IMR-90 (cell line): Measurements from ENCODE around the gene PLCG2. TPM values are rescaled to one million over a fixed set of nuclear protein-coding genes. Genes with fewer than 3 reads are reported as not detected.

ENCODE experiments used
- ATAC-seq: fragments of 200-7000 bp; cut with Tn5 transposase; 2 replicates; pipeline ENCODE4 v1.9.1; 2020; ENCODE audit warnings: low read depth, mild to moderate bottlenecking, moderate library complexity
- BruUV-seq: library from RNA; stranded (reverse); fragments of 400-500 nt; replicated peaks from 2 replicates; lab custom pipeline; 2021; lab: Mats Ljungman, UMichigan
- CTCF ChIA-PET: fragments of 300-600 bp; formaldehyde crosslinking; extraction: SDS; loops from one replicate; lab custom pipeline; 2021; ENCODE audit warnings: antibody characterized with exemption; lab: Yijun Ruan, JAX
- POLR2A ChIA-PET: fragments of 300-600 bp; sonication (Branson Sonifier 250); formaldehyde crosslinking; loops from one replicate; lab custom pipeline; 2022; ENCODE audit warnings: antibody characterized with exemption; ENCODE audit not compliant: unreplicated experiment; lab: Charles Lee
- DNase-seq: peaks from one replicate; pipeline ENCODE4 v3.0.0; 2013
- H2AFZ ChIP-seq: replicated peaks from 2 replicates; pipeline ENCODE3; 2013; ENCODE audit warnings: low read length, mild to moderate bottlenecking; ENCODE audit not compliant: poor library complexity
- H2AK5ac ChIP-seq: 2 replicates; pipeline ENCODE4 v1.6.1; 2013; ENCODE audit warnings: low read depth, low read length, inconsistent platforms
- H2AK9ac ChIP-seq: replicated peaks from 2 replicates; pipeline ENCODE3; 2013; ENCODE audit warnings: mild to moderate bottlenecking, low read depth, low read length, moderate library complexity; ENCODE audit not compliant: poor library complexity
- H2BK120ac ChIP-seq: 2 replicates; pipeline ENCODE4 v1.6.1; 2013; ENCODE audit warnings: low read depth, low read length, inconsistent platforms
- H2BK15ac ChIP-seq: 3 replicates; pipeline ENCODE4 v1.6.1; 2013; ENCODE audit warnings: low read depth, low read length, inconsistent platforms
- H2BK20ac ChIP-seq: 2 replicates; pipeline ENCODE4 v1.6.1; 2013; ENCODE audit warnings: low read depth, mild to moderate bottlenecking, inconsistent platforms, low read length, moderate library complexity
- H2BK5ac ChIP-seq: 2 replicates; pipeline ENCODE4 v1.6.1; 2013; ENCODE audit warnings: mild to moderate bottlenecking, low read depth, low read length, inconsistent platforms; ENCODE audit not compliant: poor library complexity, severe bottlenecking
- H3K14ac ChIP-seq: replicated peaks from 2 replicates; pipeline ENCODE4 v1.6.1; 2013; ENCODE audit warnings: low read depth, low read length, inconsistent platforms
- H3K18ac ChIP-seq: 2 replicates; pipeline ENCODE4 v1.6.1; 2013; ENCODE audit warnings: low read depth, low read length, control low read depth
- H3K23ac ChIP-seq: 2 replicates; pipeline ENCODE4 v1.6.1; 2013; ENCODE audit warnings: low read depth, low read length, inconsistent platforms
- H3K27ac ChIP-seq: 2 replicates; pipeline ENCODE4 v1.5.1; 2013; ENCODE audit warnings: mild to moderate bottlenecking, control low read depth, low read length; ENCODE audit not compliant: insufficient read depth
- H3K27me3 ChIP-seq: 2 replicates; pipeline ENCODE4 v1.6.1; 2013; ENCODE audit warnings: low read length; ENCODE audit not compliant: control insufficient read depth, insufficient read depth
- H3K36me3 ChIP-seq: 2 replicates; pipeline ENCODE4 v1.6.1; 2013; ENCODE audit warnings: low read length, mixed read lengths; ENCODE audit not compliant: control insufficient read depth, insufficient read depth
- H3K4ac ChIP-seq: 2 replicates; pipeline ENCODE4 v1.6.1; 2013; ENCODE audit warnings: low read depth, low read length, inconsistent platforms
- H3K4me1 ChIP-seq: 2 replicates; pipeline ENCODE4 v1.6.1; 2013; ENCODE audit warnings: low read length, mixed read lengths; ENCODE audit not compliant: control insufficient read depth, insufficient read depth
- H3K4me2 ChIP-seq: 2 replicates; pipeline ENCODE4 v1.6.1; 2013; ENCODE audit warnings: low read depth, mild to moderate bottlenecking, control low read depth, low read length, moderate library complexity
- H3K4me3 ChIP-seq: 2 replicates; pipeline ENCODE4 v1.5.1; 2013; ENCODE audit warnings: low read depth, mild to moderate bottlenecking, control low read depth, low read length, moderate library complexity; ENCODE audit not compliant: insufficient read depth
- H3K56ac ChIP-seq: 2 replicates; pipeline ENCODE4 v1.6.1; 2013; ENCODE audit warnings: low read length, inconsistent platforms; ENCODE audit not compliant: insufficient read depth; ENCODE audit errors: extremely low read depth
- H3K79me1 ChIP-seq, 2 experiments: 2 replicates each; pipeline ENCODE4 v1.6.1; 2013; ENCODE audit warnings: low read length in 2 of 2, inconsistent platforms in 1 of 2, low read depth in 1 of 2
- H3K9ac ChIP-seq: 2 replicates; pipeline ENCODE4 v1.6.1; 2013; ENCODE audit warnings: low read depth, low read length, control low read depth
- H3K9me1 ChIP-seq: 2 replicates; pipeline ENCODE4 v1.6.1; 2013; ENCODE audit warnings: low read length, inconsistent platforms; ENCODE audit not compliant: insufficient read depth
- H3K9me3 ChIP-seq: 2 replicates; pipeline ENCODE4 v1.6.1; 2013; ENCODE audit warnings: low read length; ENCODE audit not compliant: control insufficient read depth, insufficient read depth
- H4K20me1 ChIP-seq: 2 replicates; pipeline ENCODE4 v1.6.1; 2013; ENCODE audit warnings: low read length, inconsistent platforms; ENCODE audit not compliant: insufficient read depth
- H4K5ac ChIP-seq: 2 replicates; pipeline ENCODE4 v1.6.1; 2013; ENCODE audit warnings: mild to moderate bottlenecking, low read depth, low read length, control low read depth
- H4K8ac ChIP-seq, 2 experiments: 2 replicates each; pipeline ENCODE4 v1.6.1; 2013; ENCODE audit warnings: low read depth in 2 of 2, low read length in 2 of 2, control low read depth in 1 of 2, inconsistent platforms in 1 of 2
- H4K91ac ChIP-seq: 2 replicates; pipeline ENCODE4 v1.6.1; 2013; ENCODE audit warnings: low read depth, low read length, inconsistent platforms; ENCODE audit not compliant: insufficient read depth
- CHD1 ChIP-seq: IDR thresholded peaks from 2 replicates; pipeline ENCODE4 v1.6.1; 2012; ENCODE audit warnings: low read depth, low read length, improper control_type of control experiment
- CTCF ChIP-seq: conservative IDR thresholded peaks from 2 replicates; pipeline ENCODE4 v1.5.1; 2012; ENCODE audit warnings: mild to moderate bottlenecking, low read depth, low read length, improper control_type of control experiment
- ELK1 ChIP-seq: fragments of 150-350 bp; IDR thresholded peaks from 2 replicates; pipeline ENCODE4 v1.6.1; 2016; ENCODE audit warnings: low read depth, mild to moderate bottlenecking, low read length, moderate library complexity, borderline replicate concordance
- FOS ChIP-seq: fragments of 150-350 bp; IDR thresholded peaks from 2 replicates; pipeline ENCODE4 v1.6.1; 2016; ENCODE audit warnings: low read depth, low read length
- MAFK ChIP-seq: IDR thresholded peaks from 2 replicates; pipeline ENCODE4 v1.6.1; 2012; ENCODE audit warnings: low read depth, low read length, improper control_type of control experiment
- MAZ ChIP-seq: IDR thresholded peaks from 2 replicates; pipeline ENCODE4 v1.6.1; 2012; ENCODE audit warnings: low read depth, mild to moderate bottlenecking, low read length, improper control_type of control experiment, moderate library complexity, borderline replicate concordance
- MXI1 ChIP-seq: IDR thresholded peaks from 2 replicates; pipeline ENCODE4 v1.6.1; 2012; ENCODE audit warnings: low read depth, mild to moderate bottlenecking, low read length, moderate library complexity, borderline replicate concordance
- NFE2L2 ChIP-seq: fragments of 150-350 bp; IDR thresholded peaks from 2 replicates; pipeline ENCODE4 v1.6.1; 2016; ENCODE audit warnings: low read depth, mild to moderate bottlenecking, low read length
- POLR2A ChIP-seq: IDR thresholded peaks from 2 replicates; pipeline ENCODE4 v1.6.1; 2012; ENCODE audit warnings: mild to moderate bottlenecking, low read depth, low read length
- RAD21 ChIP-seq: IDR thresholded peaks from 2 replicates; pipeline ENCODE4 v1.6.1; 2012; ENCODE audit warnings: low read length, improper control_type of control experiment
- RCOR1 ChIP-seq: IDR thresholded peaks from 2 replicates; pipeline ENCODE4 v1.6.1; 2012; ENCODE audit warnings: mild to moderate bottlenecking, low read length, improper control_type of control experiment; ENCODE audit not compliant: insufficient replicate concordance
- RFX5 ChIP-seq: IDR thresholded peaks from 2 replicates; pipeline ENCODE4 v1.8.0; 2012; ENCODE audit warnings: low read depth, mild to moderate bottlenecking, low read length, moderate library complexity
- SMC3 ChIP-seq: fragments of 150-350 bp; IDR thresholded peaks from 2 replicates; pipeline ENCODE4 v1.6.1; 2016; ENCODE audit warnings: low read depth, mild to moderate bottlenecking, antibody characterized with exemption, low read length, moderate library complexity
- USF2 ChIP-seq: fragments of 150-350 bp; IDR thresholded peaks from 2 replicates; pipeline ENCODE4 v1.6.1; 2017; ENCODE audit warnings: mild to moderate bottlenecking, antibody characterized with exemption, low read length, low read depth
- WGBS, 2 experiments: methylation state at CpG; one replicate each; pipeline versions ENCODE4 v1.1.5 to v1.1.7; 2013; ENCODE audit warnings: missing lambda C conversion rate in 2 of 2; ENCODE audit not compliant: insufficient read length in 1 of 2; ENCODE audit errors: extremely low coverage in 2 of 2; 5-methylcytosine and 5-hydroxymethylcytosine counted together
- dilution Hi-C: fragments of 300-500 bp; cut with HindIII; formaldehyde crosslinking; loops from one replicate; pipeline ENCODE4 v1.14.3; 2018; ENCODE audit warnings: low sequenced_read_pairs; ENCODE audit not compliant: unreplicated experiment
- in situ Hi-C: fragments of 300-500 bp; cut with MboI; formaldehyde crosslinking; loops from 3 replicates; pipeline ENCODE4 v1.14.3; 2019; ENCODE audit warnings: low sequenced_read_pairs, inconsistent platforms, mixed read lengths
- intact Hi-C: fragments of 100-400 bp; cut with micrococcal nuclease; formaldehyde crosslinking; loops from 2 replicates; pipeline ENCODE4 v1.10.0; 2022
- polyA plus RNA-seq, 3 experiments: library from polyadenylated mRNA; depleted of rRNA; stranded (reverse); fragments of >200 nt; gene quantifications; 2 replicates each; pipeline ENCODE4 v1.2.3, GENCODE V29; 2012; ENCODE audit warnings: low replicate concordance in 1 of 3
- total RNA-seq: library from RNA; depleted of rRNA; stranded (reverse); fragments of >200 nt; gene quantifications from 2 replicates; pipeline ENCODE4 v1.2.3, GENCODE V29; 2012

The PLCG2 gene
- total and polyA plus RNA-seq, 2 of the 4 experiments (the other 2 are of a cell fraction) = 0.14 to 0.18 TPM

- no peak overlapping the region for H2BK15ac ChIP-seq
- peak overlapping the region; percentile 99 for H4K5ac ChIP-seq
- no peak overlapping the region; the same call in 1 of the 2 replicates for H2AK5ac ChIP-seq
- 100% methylated on average over 3 of the region's 33 CpGs; no CpG with 5 or more reads in 1 of the 2 experiments for WGBS, 2 experiments
- no peaks in the 10 kb centered on the region for H3K79me1 ChIP-seq
- no peak overlapping the region for H3K23ac ChIP-seq
- ATAC-seq (peak; percentile 97), DNase-seq (peak; percentile 31)
- in situ Hi-C loops = loop anchor here (25.0 kb wide), 2 partner anchors 709 to 1559 kb away; partner anchors contain the start of gene ATMIN
- no peak overlapping the region for H2BK5ac ChIP-seq
- dilution Hi-C loops = no loop called here
- 0 out of 2 replicates have a peak overlapping the region, but pooled peaks have one; percentile 31 for H4K91ac ChIP-seq
- H3K18ac ChIP-seq = no peak overlapping the region
- no peak overlapping the region for H2BK120ac ChIP-seq
- H4K20me1 ChIP-seq = no peaks in the 10 kb centered on the region
- no peak overlapping the region for H3K56ac ChIP-seq
- peak overlapping the region; percentile 98 to 100 for H4K8ac ChIP-seq
- H3K9ac ChIP-seq = no peak overlapping the region
- H3K27me3 ChIP-seq = peaks cover 11% of the 10 kb centered on the region
- peak overlapping the region; percentile 47; the same call in 1 of the 2 replicates for H3K14ac ChIP-seq
- ChIA-PET CTCF (no interaction called here), POLR2A (no interaction called here)
- H2AK9ac ChIP-seq = no peak overlapping the region
- BruUV-seq = no TSS peak
- H3K4me2 ChIP-seq = peak overlapping the region; percentile 66
- no peaks in the 10 kb centered on the region for H3K9me3 ChIP-seq
- H3K36me3 ChIP-seq = no peaks in the 10 kb centered on the region
- peak overlapping the region; percentile 30 for H3K4me3 ChIP-seq
- H3K4ac ChIP-seq = peak overlapping the region; percentile 39
- H2BK20ac ChIP-seq = no peak overlapping the region
- H3K4me1 ChIP-seq = peaks cover 2% of the 10 kb centered on the region; the same call in 1 of the 2 replicates
- intact Hi-C loops = no loop called here
- H3K27ac ChIP-seq = no peak overlapping the region
- H2AFZ ChIP-seq = peak overlapping the region; percentile 96
- no peaks in the 10 kb centered on the region for H3K9me1 ChIP-seq
- TF ChIP-seq MAZ = no peak
- no peak for TF ChIP-seq CHD1
- TF ChIP-seq POLR2A = no peak
- TF ChIP-seq SMC3 = no peak
- no peak for TF ChIP-seq RFX5
- TF ChIP-seq CTCF = no peak
- no peak for TF ChIP-seq MXI1
- TF ChIP-seq RCOR1 = no peak
- no peak for TF ChIP-seq RAD21
- TF ChIP-seq USF2 = no peak
- TF ChIP-seq MAFK = no peak
- no peak for TF ChIP-seq NFE2L2
- TF ChIP-seq ELK1 = no peak
- TF ChIP-seq FOS = no peak
Observed at GRCh38 chr16:81745704-81746558, 33.2 kb upstream of the PLCG2 start.
